Measurements from ENCODE around the gene MAMDC2.
"Not testable (repeated sequence)": the region's sequence is repeated elsewhere in the genome, so short reads cannot be mapped to it uniquely, and the experiment has no call there.

MAMDC2 gene

GRCh38 chr9:70043689-70044489 is at the start of gene MAMDC2:
MAMDC2 (plus strand) TSS chr9:70043848; CDS start chr9:70044198, 350 bp downstream.
- DNase-seq = peak; percentile 58

- DNase-seq = no peak
These were observed 47.8 kb upstream of the MAMDC2 start for GRCh38 chr9:69995846-69996245.

GRCh38 chr9:69996967-69997366 is 46.7 kb upstream of the MAMDC2 start:
- no peak for DNase-seq

- no peak for DNase-seq
These were observed 46.1 kb upstream of the MAMDC2 start for GRCh38 chr9:69997524-69997923.

- DNase-seq = no peak
These were observed 44.3 kb upstream of the MAMDC2 start for GRCh38 chr9:69999315-69999714.

- DNase-seq = no peak
These were observed 43.2 kb upstream of the MAMDC2 start for GRCh38 chr9:70000469-70000868.

GRCh38 chr9:70003901-70004714 is 39.5 kb upstream of the MAMDC2 start:
- no peak for DNase-seq

- DNase-seq = peak; percentile 28
These were observed 37.3 kb upstream of the MAMDC2 start for GRCh38 chr9:70006306-70006705.

GRCh38 chr9:70007831-70008230 is 35.8 kb upstream of the MAMDC2 start:
- DNase-seq = no peak

- no peak for DNase-seq
These were observed 33.6 kb upstream of the MAMDC2 start for GRCh38 chr9:70010015-70010414.

GRCh38 chr9:70011366-70011765 is 32.3 kb upstream of the MAMDC2 start:
- DNase-seq = no peak

GRCh38 chr9:70012569-70012968 is 31.1 kb upstream of the MAMDC2 start:
- DNase-seq = no peak

- peak; percentile 36 for DNase-seq
These were observed 30.0 kb upstream of the MAMDC2 start for GRCh38 chr9:70013598-70014196.

GRCh38 chr9:70015099-70015498 is 28.5 kb upstream of the MAMDC2 start:
- DNase-seq = no peak

- no peak for DNase-seq
These were observed 23.4 kb upstream of the MAMDC2 start for GRCh38 chr9:70020217-70020616.

- peak; percentile 42 for DNase-seq
These were observed 22.6 kb upstream of the MAMDC2 start for GRCh38 chr9:70020991-70021571.

GRCh38 chr9:70028287-70028686 is 15.4 kb upstream of the MAMDC2 start:
- DNase-seq = no peak

- no peak for DNase-seq
These were observed 13.5 kb upstream of the MAMDC2 start for GRCh38 chr9:70030156-70030555.

- no peak for DNase-seq
These were observed 12.5 kb upstream of the MAMDC2 start for GRCh38 chr9:70031141-70031545.

- DNase-seq = no peak
These were observed 9.4 kb upstream of the MAMDC2 start for GRCh38 chr9:70034271-70034711.

- no peak for DNase-seq
These were observed 8.0 kb upstream of the MAMDC2 start for GRCh38 chr9:70035691-70036090.

GRCh38 chr9:70036641-70037040 is 7.0 kb upstream of the MAMDC2 start:
- DNase-seq = no peak

- DNase-seq = not testable (repeated sequence)
These were observed 5.5 kb upstream of the MAMDC2 start for GRCh38 chr9:70038171-70038621.

All from right hindlimb (tissue), 1 donor.